H9 (cell line): ENCODE measurements around the gene MRC2. TPM values are rescaled to one million over a fixed set of nuclear protein-coding genes. Genes with fewer than 3 reads are reported as not detected.

ENCODE experiments used
- DNase-seq: peaks from one replicate; pipeline ENCODE4 v3.0.0-alpha.2; 2017
- H2AFZ ChIP-seq: one replicate; pipeline ENCODE4 v1.6.1; 2013; ENCODE audit warnings: mild to moderate bottlenecking, low read length, control low read depth, moderate library complexity
- H2AK5ac ChIP-seq: 2 replicates; pipeline ENCODE4 v1.6.1; 2013; ENCODE audit warnings: low read length, control low read depth, mixed read lengths; ENCODE audit not compliant: insufficient read length
- H2BK120ac ChIP-seq: one replicate; pipeline ENCODE4 v1.6.1; 2013; ENCODE audit warnings: low read depth, mild to moderate bottlenecking, low read length, control low read depth, inconsistent platforms; ENCODE audit not compliant: poor library complexity, severe bottlenecking
- H2BK12ac ChIP-seq: 2 replicates; pipeline ENCODE4 v1.6.1; 2013; ENCODE audit warnings: low read length, control low read depth, mixed read lengths, low read depth; ENCODE audit not compliant: insufficient read length
- H2BK15ac ChIP-seq: 2 replicates; pipeline ENCODE4 v1.6.1; 2013; ENCODE audit warnings: low read depth, low read length, control low read depth
- H2BK20ac ChIP-seq: one replicate; pipeline ENCODE4 v1.6.1; 2013; ENCODE audit warnings: low read depth, mild to moderate bottlenecking, low read length, control low read depth, inconsistent platforms; ENCODE audit not compliant: poor library complexity, severe bottlenecking
- H2BK5ac ChIP-seq: 2 replicates; pipeline ENCODE4 v1.6.1; 2013; ENCODE audit warnings: low read length, control low read depth, mixed read lengths; ENCODE audit not compliant: insufficient read length
- H3K14ac ChIP-seq: 2 replicates; pipeline ENCODE4 v1.6.1; 2013; ENCODE audit warnings: low read length, control low read depth; ENCODE audit not compliant: insufficient read depth
- H3K18ac ChIP-seq: 2 replicates; pipeline ENCODE4 v1.6.1; 2013; ENCODE audit warnings: low read depth, mild to moderate bottlenecking, mixed read lengths, low read length, control low read depth; ENCODE audit not compliant: insufficient read length
- H3K23ac ChIP-seq: 2 replicates; pipeline ENCODE4 v1.6.1; 2013; ENCODE audit warnings: low read length, control low read depth, mixed read lengths, low read depth; ENCODE audit not compliant: insufficient read length
- H3K23me2 ChIP-seq: 2 replicates; pipeline ENCODE4 v1.6.1; 2013; ENCODE audit warnings: low read depth, mild to moderate bottlenecking, mixed read lengths, low read length, control low read depth; ENCODE audit not compliant: insufficient read length, poor library complexity, severe bottlenecking
- H3K27ac ChIP-seq: 2 replicates; pipeline ENCODE4 v1.5.1; 2013; ENCODE audit warnings: low read length, control low read depth, mixed read lengths, low read depth; ENCODE audit not compliant: insufficient read length
- H3K27me3 ChIP-seq: 2 replicates; pipeline ENCODE4 v1.6.1; 2013; ENCODE audit warnings: low read length, control low read depth, inconsistent platforms; ENCODE audit not compliant: insufficient read depth
- H3K4ac ChIP-seq: 2 replicates; pipeline ENCODE4 v1.6.1; 2013; ENCODE audit warnings: low read depth, mild to moderate bottlenecking, control low read depth, inconsistent platforms, low read length, moderate library complexity
- H3K4me1 ChIP-seq: 2 replicates; pipeline ENCODE4 v1.6.1; 2013; ENCODE audit warnings: low read length, control low read depth, inconsistent platforms; ENCODE audit not compliant: insufficient read depth
- H3K4me2 ChIP-seq: 2 replicates; pipeline ENCODE4 v1.6.1; 2013; ENCODE audit warnings: low read length, control low read depth, mixed read lengths; ENCODE audit not compliant: insufficient read length, insufficient read depth
- H3K56ac ChIP-seq: 2 replicates; pipeline ENCODE4 v1.6.1; 2013; ENCODE audit warnings: low read depth, mild to moderate bottlenecking, mixed read lengths, low read length, control low read depth; ENCODE audit not compliant: insufficient read length
- H3K79me1 ChIP-seq: 2 replicates; pipeline ENCODE4 v1.6.1; 2013; ENCODE audit warnings: low read depth, mild to moderate bottlenecking, moderate library complexity, low read length, control low read depth, inconsistent platforms; ENCODE audit not compliant: insufficient read depth, poor library complexity, severe bottlenecking
- H3K79me2 ChIP-seq: 2 replicates; pipeline ENCODE4 v1.6.1; 2013; ENCODE audit warnings: low read length, control low read depth, inconsistent platforms; ENCODE audit not compliant: insufficient read depth
- H3K9ac ChIP-seq: 2 replicates; pipeline ENCODE4 v1.6.1; 2013; ENCODE audit warnings: low read length, control low read depth, mixed read lengths; ENCODE audit not compliant: insufficient read length; ENCODE audit errors: extremely low read depth
- H3K9me3 ChIP-seq: one replicate; pipeline ENCODE4 v1.6.1; 2013; ENCODE audit warnings: low read depth, low read length, inconsistent platforms; ENCODE audit not compliant: control insufficient read depth
- H3T11ph ChIP-seq: one replicate; pipeline ENCODE4 v1.6.1; 2013; ENCODE audit warnings: mild to moderate bottlenecking, low read length, control low read depth, inconsistent platforms
- H4K20me1 ChIP-seq: one replicate; pipeline ENCODE4 v1.6.1; 2013; ENCODE audit not compliant: control insufficient read depth, insufficient read length, insufficient read depth
- H4K5ac ChIP-seq: 2 replicates; pipeline ENCODE4 v1.6.1; 2013; ENCODE audit warnings: low read depth, mild to moderate bottlenecking, mixed read lengths, low read length, control low read depth; ENCODE audit not compliant: insufficient read length
- H4K8ac ChIP-seq: replicated peaks from 2 replicates; pipeline ENCODE4 v1.6.1; 2013; ENCODE audit warnings: low read length, control low read depth, mixed read lengths, low read depth; ENCODE audit not compliant: insufficient read length
- H4K91ac ChIP-seq: 2 replicates; pipeline ENCODE4 v1.6.1; 2013; ENCODE audit warnings: low read depth, mild to moderate bottlenecking, moderate library complexity, mixed read lengths, low read length, control low read depth; ENCODE audit not compliant: insufficient read length
- H3K27ac Mint-ChIP-seq, 3 experiments: 2 replicates in 2 of 3; 3 replicates in 1 of 3; pipeline ENCODE4 v1.8.0; 2020 to 2021; ENCODE audit warnings: mixed read lengths in 3 of 3, mild to moderate bottlenecking in 1 of 3, moderate library complexity in 1 of 3
- H3K27me3 Mint-ChIP-seq: 2 replicates; pipeline ENCODE4 v1.8.0; 2021; ENCODE audit warnings: low read depth, mild to moderate bottlenecking, moderate library complexity, mixed read lengths
- H3K36me3 Mint-ChIP-seq, 3 experiments: 2 replicates in 2 of 3; 3 replicates in 1 of 3; pipeline ENCODE4 v1.8.0; 2020 to 2021; ENCODE audit warnings: low read depth in 3 of 3, mixed read lengths in 3 of 3; ENCODE audit not compliant: insufficient read depth in 1 of 3
- H3K4me1 Mint-ChIP-seq, 2 experiments: 2 replicates each; pipeline ENCODE4 v1.8.0; 2020; ENCODE audit warnings: mixed read lengths in 2 of 2
- H3K4me3 Mint-ChIP-seq, 2 experiments: 2 replicates in 1 of 2; 3 replicates in 1 of 2; pipeline ENCODE4 v1.8.0; 2020 to 2021; ENCODE audit warnings: mild to moderate bottlenecking in 2 of 2, mixed read lengths in 2 of 2, moderate library complexity in 1 of 2
- H3K9me3 Mint-ChIP-seq, 2 experiments: 2 replicates in 1 of 2; 3 replicates in 1 of 2; pipeline ENCODE4 v1.8.0; 2020; ENCODE audit warnings: mild to moderate bottlenecking in 2 of 2, mixed read lengths in 2 of 2, moderate library complexity in 1 of 2
- WGBS: extraction: QIAGEN DNeasy Blood & Tissue Kit; methylation state at CpG from one replicate; pipeline ENCODE4 v1.1.7; 2013; ENCODE audit warnings: missing lambda C conversion rate, low lambda C conversion rate, mixed read lengths; ENCODE audit not compliant: insufficient read length; ENCODE audit errors: extremely low coverage; 5-methylcytosine and 5-hydroxymethylcytosine counted together
- total RNA-seq: library from RNA; stranded (reverse); gene quantifications from 2 replicates; pipeline ENCODE4 v1.2.1, GENCODE V29; 2021
- TF ChIP-seq, protein P1 (sequence below): fragments of 200-600 bp; sonication (generic); conservative IDR thresholded peaks from 3 replicates; pipeline ENCODE4 v1.8.0; 2021; ENCODE audit warnings: antibody characterized with exemption, mild to moderate bottlenecking

The MRC2 gene
- total RNA-seq, 1 experiment from 2014 or later = 18.7 TPM

DNA sequence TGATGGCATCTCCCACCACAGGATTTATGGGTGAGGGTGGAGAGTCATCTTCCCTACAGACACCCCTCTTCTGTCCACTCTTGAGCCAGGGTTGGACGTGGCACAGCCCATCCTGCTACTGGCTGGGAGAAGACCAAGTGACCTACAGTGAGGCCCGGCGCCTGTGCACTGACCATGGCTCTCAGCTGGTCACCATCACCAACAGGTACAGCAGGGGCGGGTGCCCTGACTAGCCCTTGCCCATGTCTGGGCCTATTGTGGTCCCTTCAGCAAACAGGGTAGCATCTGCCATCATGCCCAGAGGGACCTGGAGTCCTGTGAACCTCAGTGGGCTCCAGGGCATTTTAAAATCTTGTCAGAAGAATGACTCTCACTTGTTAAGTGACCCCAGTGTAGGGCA is 48.2 kb downstream of the MRC2 start:
- Mint-ChIP-seq H3K36me3 (peaks cover 0 to 4% (median 4%) of the 10 kb centered on the region in 3 experiments; a peak in 1 of 7 replicates), H3K27ac (no peak overlapping the region; a peak in 1 of 7 replicates), H3K27me3 (no peaks in the 10 kb centered on the region), H3K9me3 (no peaks in the 10 kb centered on the region), H3K4me1 (peaks cover 0 to 11% of the 10 kb centered on the region in 2 experiments; a peak in 2 of 4 replicates), H3K4me3 (no peak overlapping the region)
- no peak overlapping the region for H4K5ac ChIP-seq
- no peak overlapping the region for H2BK15ac ChIP-seq
- H3K23ac ChIP-seq = no peak overlapping the region
- H2BK120ac ChIP-seq = no peak overlapping the region
- H2BK12ac ChIP-seq = no peak overlapping the region
- no CpG with 5 or more reads among the region's 4 CpGs for WGBS
- H3K9me3 ChIP-seq = no peaks in the 10 kb centered on the region
- TF ChIP-seq, protein P1, sequence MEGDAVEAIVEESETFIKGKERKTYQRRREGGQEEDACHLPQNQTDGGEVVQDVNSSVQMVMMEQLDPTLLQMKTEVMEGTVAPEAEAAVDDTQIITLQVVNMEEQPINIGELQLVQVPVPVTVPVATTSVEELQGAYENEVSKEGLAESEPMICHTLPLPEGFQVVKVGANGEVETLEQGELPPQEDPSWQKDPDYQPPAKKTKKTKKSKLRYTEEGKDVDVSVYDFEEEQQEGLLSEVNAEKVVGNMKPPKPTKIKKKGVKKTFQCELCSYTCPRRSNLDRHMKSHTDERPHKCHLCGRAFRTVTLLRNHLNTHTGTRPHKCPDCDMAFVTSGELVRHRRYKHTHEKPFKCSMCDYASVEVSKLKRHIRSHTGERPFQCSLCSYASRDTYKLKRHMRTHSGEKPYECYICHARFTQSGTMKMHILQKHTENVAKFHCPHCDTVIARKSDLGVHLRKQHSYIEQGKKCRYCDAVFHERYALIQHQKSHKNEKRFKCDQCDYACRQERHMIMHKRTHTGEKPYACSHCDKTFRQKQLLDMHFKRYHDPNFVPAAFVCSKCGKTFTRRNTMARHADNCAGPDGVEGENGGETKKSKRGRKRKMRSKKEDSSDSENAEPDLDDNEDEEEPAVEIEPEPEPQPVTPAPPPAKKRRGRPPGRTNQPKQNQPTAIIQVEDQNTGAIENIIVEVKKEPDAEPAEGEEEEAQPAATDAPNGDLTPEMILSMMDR = no peak
- no peak overlapping the region for H3K4me2 ChIP-seq
- no peak overlapping the region for H4K91ac ChIP-seq
- no peak for DNase-seq
- no peaks in the 10 kb centered on the region for H4K20me1 ChIP-seq
- no peaks in the 10 kb centered on the region for H3K79me1 ChIP-seq
- no peaks in the 10 kb centered on the region for H3K23me2 ChIP-seq
- H2BK20ac ChIP-seq = no peak overlapping the region
- H3K18ac ChIP-seq = no peak overlapping the region
- H3K9ac ChIP-seq = no peak overlapping the region
- no peak overlapping the region for H3K4ac ChIP-seq
- H2BK5ac ChIP-seq = no peak overlapping the region
- no peaks in the 10 kb centered on the region for H3K27me3 ChIP-seq
- H2AFZ ChIP-seq = no peak overlapping the region
- no peak overlapping the region for H3T11ph ChIP-seq
- H3K4me1 ChIP-seq = no peaks in the 10 kb centered on the region
- H3K27ac ChIP-seq = no peak overlapping the region
- no peak overlapping the region for H2AK5ac ChIP-seq
- no peak overlapping the region for H4K8ac ChIP-seq
- no peak overlapping the region for H3K56ac ChIP-seq
- no peaks in the 10 kb centered on the region for H3K79me2 ChIP-seq
- H3K14ac ChIP-seq = no peak overlapping the region
